HCT116 (cell line): ENCODE data around the gene CLRN3. TPM values are rescaled to one million over a fixed set of nuclear protein-coding genes. Genes with fewer than 3 reads are reported as not detected.

ENCODE experiments used
- ATAC-seq: fragments of 200-7000 bp; cut with Tn5 transposase; 2 replicates; pipeline ENCODE4 v1.9.1; 2020; ENCODE audit warnings: mild to moderate bottlenecking, moderate library complexity
- BruUV-seq: library from RNA; stranded (reverse); fragments of 400-500 nt; replicated peaks from 2 replicates; lab custom pipeline; 2021; lab: Mats Ljungman, UMichigan
- CTCF ChIA-PET: fragments of 300-600 bp; sonication (Branson Sonifier 250); formaldehyde crosslinking; loops from one replicate; lab custom pipeline; 2021; ENCODE audit warnings: antibody characterized with exemption; lab: Charles Lee
- POLR2A ChIA-PET: fragments of 300-600, 350-600 bp; sonication (Branson Sonifier 250); formaldehyde crosslinking; loops from one replicate; lab custom pipeline; 2021; ENCODE audit warnings: antibody characterized with exemption; lab: Charles Lee
- RAD21 ChIA-PET, 2 experiments: fragments of 300-600 bp; sonication (Branson Sonifier 250); formaldehyde crosslinking; loops; one replicate each; lab custom pipeline; 2023; ENCODE audit warnings: low total read pairs in 2 of 2; ENCODE audit not compliant: uncharacterized antibody in 2 of 2, unreplicated experiment in 2 of 2, low non-redundant PET in 1 of 2; lab: Charles Lee
- DNase-seq: peaks from one replicate; pipeline ENCODE4 v3.0.0-alpha.2; 2010; ENCODE audit warnings: low read depth, low spot score
- H2AFZ ChIP-seq: fragments of 200-600 bp; shearing (Covaris generic), sonication (generic); 2 replicates; pipeline ENCODE4 v1.6.1; 2017; ENCODE audit warnings: low read depth, mixed run types, mixed read lengths, antibody characterized with exemption, low read length; ENCODE audit not compliant: poor library complexity, severe bottlenecking
- H3K27ac ChIP-seq: 2 replicates; pipeline ENCODE4 v1.5.1; 2012; ENCODE audit warnings: low read depth, low read length
- H3K27me3 ChIP-seq: fragments of 200-600 bp; sonication (generic); 2 replicates; pipeline ENCODE4 v1.6.1; 2016; ENCODE audit warnings: mixed run types, low read length, mixed read lengths; ENCODE audit not compliant: insufficient read depth
- H3K36me3 ChIP-seq, 2 experiments: fragments of 200-500 bp in 1 of 2; fragments of 200-600 bp in 1 of 2; sonication (Bioruptor generic) in 1 of 2; sonication (generic) in 1 of 2; 2 replicates each; pipeline versions ENCODE4 v1.5.1 to v1.6.1; 2014 to 2016; ENCODE audit warnings: low read length in 2 of 2, inconsistent platforms in 1 of 2, mixed read lengths in 1 of 2, mixed run types in 1 of 2; ENCODE audit not compliant: insufficient read depth in 2 of 2, control insufficient read depth in 1 of 2
- H3K4me1 ChIP-seq, 2 experiments: fragments of 200-600 bp in 1 of 2; sonication (generic) in 1 of 2; 2 replicates each; pipeline versions ENCODE4 v1.5.1 to v1.6.1; 2012 to 2017; ENCODE audit warnings: low read length in 2 of 2, inconsistent platforms in 1 of 2, mild to moderate bottlenecking in 1 of 2, mixed read lengths in 1 of 2, mixed run types in 1 of 2, moderate library complexity in 1 of 2; ENCODE audit not compliant: insufficient read depth in 2 of 2, control insufficient read depth in 1 of 2
- H3K4me2 ChIP-seq: fragments of 200-600 bp; sonication (generic); 2 replicates; pipeline ENCODE4 v1.6.1; 2017; ENCODE audit warnings: mixed run types, low read length, mixed read lengths
- H3K4me3 ChIP-seq, 2 experiments: fragments of 200-600 bp in 1 of 2; sonication (generic) in 1 of 2; replicated peaks in 1 of 2; 2 replicates each; pipeline ENCODE4 v1.5.1; 2011 to 2016; ENCODE audit warnings: low read length in 2 of 2, control low read depth in 1 of 2, low read depth in 1 of 2, mild to moderate bottlenecking in 1 of 2, mixed read lengths in 1 of 2, mixed run types in 1 of 2
- H3K79me2 ChIP-seq: fragments of 200-600 bp; sonication (generic); 2 replicates; pipeline ENCODE4 v1.6.1; 2017; ENCODE audit warnings: mild to moderate bottlenecking, mixed run types, low read length, moderate library complexity, mixed read lengths; ENCODE audit not compliant: insufficient read depth
- H3K9ac ChIP-seq: fragments of 200-600 bp; sonication (generic); 2 replicates; pipeline ENCODE4 v1.6.1; 2016; ENCODE audit warnings: low read length, mixed read lengths
- H3K9me2 ChIP-seq: fragments of 200-600 bp; sonication (generic), shearing (Covaris generic); 2 replicates; pipeline ENCODE4 v1.6.1; 2017; ENCODE audit warnings: mixed run types, mild to moderate bottlenecking, moderate library complexity; ENCODE audit not compliant: insufficient read depth
- H3K9me3 ChIP-seq, 2 experiments: fragments of 200-500 bp in 1 of 2; fragments of 200-600 bp in 1 of 2; sonication (Bioruptor generic) in 1 of 2; sonication (generic) in 1 of 2; 2 replicates each; pipeline ENCODE4 v1.6.1; 2014 to 2017; ENCODE audit warnings: low read length in 2 of 2, mixed read lengths in 2 of 2, inconsistent platforms in 1 of 2, low read depth in 1 of 2, mild to moderate bottlenecking in 1 of 2, mixed run types in 1 of 2, moderate library complexity in 1 of 2; ENCODE audit not compliant: control insufficient read depth in 1 of 2, insufficient read depth in 1 of 2
- H4K20me1 ChIP-seq: fragments of 200-600 bp; sonication (generic), shearing (Covaris generic); 2 replicates; pipeline ENCODE4 v1.6.1; 2017; ENCODE audit warnings: mixed run types, mild to moderate bottlenecking, moderate library complexity; ENCODE audit not compliant: insufficient read depth
- ATF3 ChIP-seq: IDR thresholded peaks from 2 replicates; pipeline ENCODE4 v1.6.1; 2012
- CEBPB ChIP-seq: IDR thresholded peaks from 2 replicates; pipeline ENCODE4 v1.6.1; 2012; ENCODE audit warnings: low read depth
- CTCF ChIP-seq, 3 experiments: fragments of 200-600 bp in 1 of 3; sonication (generic) in 1 of 3; IDR thresholded peaks in 2 of 3; conservative IDR thresholded peaks in 1 of 3; 2 replicates each; pipeline ENCODE4 v1.5.1; 2012 to 2017; ENCODE audit warnings: low read depth in 2 of 3, low read length in 2 of 3, antibody characterized with exemption in 1 of 3, borderline replicate concordance in 1 of 3, control low read depth in 1 of 3, mild to moderate bottlenecking in 1 of 3, mixed read lengths in 1 of 3, mixed run types in 1 of 3, moderate library complexity in 1 of 3; ENCODE audit not compliant: insufficient read depth in 1 of 3
- ELF1 ChIP-seq: IDR thresholded peaks from 2 replicates; pipeline ENCODE4 v1.6.1; 2012; ENCODE audit warnings: low read depth, borderline replicate concordance
- EZH2 ChIP-seq: fragments of 200-600 bp; sonication (generic); IDR thresholded peaks from 2 replicates; pipeline ENCODE4 v1.6.1; 2017; ENCODE audit warnings: antibody characterized with exemption, mixed run types
- EZH2phosphoT487 ChIP-seq: fragments of 200-600 bp; IDR thresholded peaks from 2 replicates; pipeline ENCODE4 v1.6.1; 2018; ENCODE audit warnings: antibody characterized with exemption, borderline replicate concordance
- FOSL1 ChIP-seq: IDR thresholded peaks from 2 replicates; pipeline ENCODE4 v1.6.1; 2012; ENCODE audit warnings: low read depth
- JUND ChIP-seq: IDR thresholded peaks from 2 replicates; pipeline ENCODE4 v1.6.1; 2012
- MAX ChIP-seq: IDR thresholded peaks from 2 replicates; pipeline ENCODE4 v1.6.1; 2012
- RAD21 ChIP-seq: IDR thresholded peaks from 2 replicates; pipeline ENCODE4 v1.6.1; 2012; ENCODE audit warnings: low read depth, mild to moderate bottlenecking
- REST ChIP-seq: IDR thresholded peaks from 2 replicates; pipeline ENCODE4 v1.6.1; 2012; ENCODE audit warnings: low read depth
- SIN3A ChIP-seq: IDR thresholded peaks from 2 replicates; pipeline ENCODE4 v1.6.1; 2012; ENCODE audit warnings: low read depth
- SP1 ChIP-seq: IDR thresholded peaks from 2 replicates; pipeline ENCODE4 v1.6.1; 2012; ENCODE audit warnings: low read depth
- SRF ChIP-seq: IDR thresholded peaks from 2 replicates; pipeline ENCODE4 v1.6.1; 2012; ENCODE audit warnings: low read depth
- TCF7L2 ChIP-seq: IDR thresholded peaks from 2 replicates; pipeline ENCODE4 v1.7.0; 2011; ENCODE audit warnings: borderline replicate concordance, inconsistent platforms; ENCODE audit not compliant: insufficient read depth, insufficient read length; ENCODE audit errors: extremely low read depth
- YY1 ChIP-seq: IDR thresholded peaks from 2 replicates; pipeline ENCODE4 v1.6.1; 2011; ENCODE audit warnings: low read length, low read depth, moderate library complexity, mild to moderate bottlenecking; ENCODE audit not compliant: insufficient replicate concordance; ENCODE audit errors: extremely low read depth
- ZBTB33 ChIP-seq: IDR thresholded peaks from 2 replicates; pipeline ENCODE4 v1.6.1; 2011; ENCODE audit warnings: mild to moderate bottlenecking, low read length, moderate library complexity; ENCODE audit not compliant: insufficient replicate concordance; ENCODE audit errors: extremely low read depth
- ZFX ChIP-seq: fragments of 450-650 bp; IDR thresholded peaks from 2 replicates; pipeline ENCODE4 v1.6.1; 2017
- ZNF274 ChIP-seq: fragments of 200-500 bp; sonication (Bioruptor generic); IDR thresholded peaks from 2 replicates; pipeline ENCODE4 v1.6.1; 2014; ENCODE audit warnings: mild to moderate bottlenecking, low read depth, low read length, inconsistent platforms
- intact Hi-C: fragments of 100-400 bp; cut with micrococcal nuclease; formaldehyde crosslinking; loops from 2 replicates; pipeline ENCODE4 v1.10.0; 2022
- total RNA-seq: library from RNA; stranded (reverse); gene quantifications from one replicate; pipeline ENCODE4 v1.2.1, GENCODE V29; 2021; ENCODE audit not compliant: unreplicated experiment

Gene CLRN3
- total RNA-seq, 1 experiment from 2014 or later, result 0.39 TPM

- ChIA-PET POLR2A (no interaction called here), CTCF (no interaction called here)
- ATAC-seq, result peak; percentile 57; the same call in 1 of the 2 replicates
Measured at GRCh38 chr10:127833804-127834203, 58.9 kb downstream of the CLRN3 start.

More at GRCh38 chr10:127833804-127834203, 58.9 kb downstream of the CLRN3 start:
- Histone ChIP-seq H3K4me1 (no peaks in the 10 kb centered on the region), H3K9ac (no peak overlapping the region), H3K79me2 (no peaks in the 10 kb centered on the region), H3K9me3 (no peaks in the 10 kb centered on the region), H3K36me3 (no peaks in the 10 kb centered on the region), H2AFZ (no peak overlapping the region), H3K27me3 (peaks cover 80% of the 10 kb centered on the region), H3K27ac (no peak overlapping the region), H4K20me1 (no peaks in the 10 kb centered on the region), H3K4me2 (no peak overlapping the region), H3K9me2 (no peaks in the 10 kb centered on the region), H3K4me3 (no peak overlapping the region)
- DNase-seq, result no peak
- no TSS peak for BruUV-seq
- intact Hi-C loops, result no loop called here
- TF ChIP-seq CTCF (IDR thresholded peaks at IDR 0.05 in 2 of 3, conservative IDR thresholded peaks at IDR 0.05 in 1 of 3; ENCODE audit: borderline replicate concordance in 1 of 3, insufficient read depth in 1 of 3, low read depth in 2 of 3, low read length in 2 of 3) (no peak), REST (no peak), FOSL1 (no peak), RAD21 (no peak), SRF (no peak), SIN3A (no peak), CEBPB (no peak), JUND (no peak), MAX (no peak), ZFX (no peak), SP1 (no peak), ELF1 (no peak), TCF7L2 (no peak), ZNF274 (no peak), ZBTB33 (no peak), YY1 (no peak), EZH2phosphoT487 (no peak), EZH2 (no peak), ATF3 (no peak)
- RAD21 ChIA-PET, result interaction anchor here in 1 of 2 experiments (1.3 kb wide), 1 partner anchor 20 kb away, joined by 3 read pairs; no protein-coding TSS in a partner anchor
